T-helper 2 cell treated with Interferon-gamma antibody and Interleukin-4, amounts not matched to agents 5 μg/mL and 100 μg/mL, for 36 hours (primary cell): ENCODE data around the gene IVNS1ABP.

Experiments
- DNase-seq: peaks from one replicate; pipeline ENCODE4 v3.0.0; 2021; ENCODE audit warnings: low spot score
- H3K27ac Mint-ChIP-seq: one replicate; pipeline ENCODE4 v1.8.0; 2021; ENCODE audit warnings: mild to moderate bottlenecking, mixed read lengths
- H3K27me3 Mint-ChIP-seq: one replicate; pipeline ENCODE4 v1.8.0; 2021; ENCODE audit warnings: low read depth, mixed read lengths
- H3K36me3 Mint-ChIP-seq: one replicate; pipeline ENCODE4 v1.8.0; 2021; ENCODE audit warnings: low read depth, mixed read lengths
- H3K4me1 Mint-ChIP-seq: one replicate; pipeline ENCODE4 v1.8.0; 2021; ENCODE audit warnings: low read depth, mixed read lengths
- H3K4me3 Mint-ChIP-seq: one replicate; pipeline ENCODE4 v1.8.0; 2022; ENCODE audit warnings: mild to moderate bottlenecking, moderate library complexity, mixed read lengths
- H3K9me3 Mint-ChIP-seq: one replicate; pipeline ENCODE4 v1.8.0; 2021; ENCODE audit warnings: mixed read lengths

Gene IVNS1ABP

GRCh38 chr1:185318431-185319138 is 1.5 kb upstream of the IVNS1ABP start:
- DNase-seq, result no peak
- Mint-ChIP-seq H3K27me3 (no peaks in the 10 kb centered on the region), H3K4me1 (peaks cover 37% of the 10 kb centered on the region), H3K27ac (peak overlapping the region; percentile 97), H3K9me3 (peaks cover 7% of the 10 kb centered on the region), H3K36me3 (peaks cover 34% of the 10 kb centered on the region), H3K4me3 (peak overlapping the region; percentile 99)

- peak; percentile 61 for DNase-seq
- peak overlapping the region; percentile 99 for H3K4me3 Mint-ChIP-seq
- no peaks in the 10 kb centered on the region for H3K27me3 Mint-ChIP-seq
- peaks cover 40% of the 10 kb centered on the region for H3K36me3 Mint-ChIP-seq
- H3K9me3 Mint-ChIP-seq, result peaks cover 7% of the 10 kb centered on the region
- H3K27ac Mint-ChIP-seq, result peak overlapping the region; percentile 97
- H3K4me1 Mint-ChIP-seq, result peaks cover 44% of the 10 kb centered on the region
These were observed 855 bp upstream of the IVNS1ABP start for GRCh38 chr1:185317886-185318310.

GRCh38 chr1:185316163-185317033 is 645 bp downstream of the IVNS1ABP start:
- Mint-ChIP-seq H3K27me3 (no peaks in the 10 kb centered on the region), H3K9me3 (peaks cover 7% of the 10 kb centered on the region), H3K36me3 (peaks cover 48% of the 10 kb centered on the region), H3K4me1 (peaks cover 56% of the 10 kb centered on the region), H3K27ac (peak overlapping the region; percentile 97), H3K4me3 (peak overlapping the region; percentile 99)
- peak; percentile 83 for DNase-seq

GRCh38 chr1:185315445-185316071 is 1.5 kb downstream of the IVNS1ABP start:
- H3K9me3 Mint-ChIP-seq, result no peaks in the 10 kb centered on the region
- H3K27ac Mint-ChIP-seq, result peak overlapping the region; percentile 97
- no peak for DNase-seq
- peak overlapping the region; percentile 99 for H3K4me3 Mint-ChIP-seq
- peaks cover 45% of the 10 kb centered on the region for H3K36me3 Mint-ChIP-seq
- no peaks in the 10 kb centered on the region for H3K27me3 Mint-ChIP-seq
- H3K4me1 Mint-ChIP-seq, result peaks cover 59% of the 10 kb centered on the region

GRCh38 chr1:185314411-185314810 is 2.6 kb downstream of the IVNS1ABP start:
- Mint-ChIP-seq H3K4me1 (peaks cover 59% of the 10 kb centered on the region), H3K9me3 (no peaks in the 10 kb centered on the region), H3K27ac (peak overlapping the region; percentile 12), H3K4me3 (peak overlapping the region; percentile 99), H3K36me3 (peaks cover 44% of the 10 kb centered on the region), H3K27me3 (no peaks in the 10 kb centered on the region)
- DNase-seq, result no peak

GRCh38 chr1:185312361-185313138 is 4.5 kb downstream of the IVNS1ABP start:
- H3K27me3 Mint-ChIP-seq, result no peaks in the 10 kb centered on the region
- peak overlapping the region; percentile 67 for H3K27ac Mint-ChIP-seq
- DNase-seq, result no peak
- peaks cover 49% of the 10 kb centered on the region for H3K4me1 Mint-ChIP-seq
- H3K36me3 Mint-ChIP-seq, result peaks cover 52% of the 10 kb centered on the region
- peak overlapping the region; percentile 99 for H3K4me3 Mint-ChIP-seq
- H3K9me3 Mint-ChIP-seq, result no peaks in the 10 kb centered on the region

- Mint-ChIP-seq H3K4me3 (peak overlapping the region; percentile 99), H3K9me3 (no peaks in the 10 kb centered on the region), H3K36me3 (peaks cover 59% of the 10 kb centered on the region), H3K27ac (peak overlapping the region; percentile 67), H3K4me1 (peaks cover 48% of the 10 kb centered on the region), H3K27me3 (no peaks in the 10 kb centered on the region)
- DNase-seq, result no peak
These were observed 5.3 kb downstream of the IVNS1ABP start for GRCh38 chr1:185311589-185312225.

GRCh38 chr1:185309566-185309965 is 7.5 kb downstream of the IVNS1ABP start:
- no peak for DNase-seq
- Mint-ChIP-seq H3K4me3 (no peak overlapping the region), H3K36me3 (peaks cover 65% of the 10 kb centered on the region), H3K27ac (no peak overlapping the region), H3K9me3 (no peaks in the 10 kb centered on the region), H3K4me1 (peaks cover 42% of the 10 kb centered on the region), H3K27me3 (no peaks in the 10 kb centered on the region)

GRCh38 chr1:185308126-185308525 is 8.9 kb downstream of the IVNS1ABP start:
- Mint-ChIP-seq H3K9me3 (no peaks in the 10 kb centered on the region), H3K27ac (no peak overlapping the region), H3K4me3 (no peak overlapping the region), H3K36me3 (peaks cover 66% of the 10 kb centered on the region), H3K4me1 (peaks cover 30% of the 10 kb centered on the region), H3K27me3 (no peaks in the 10 kb centered on the region)
- no peak for DNase-seq

GRCh38 chr1:185305419-185305818 is 11.6 kb downstream of the IVNS1ABP start:
- no peaks in the 10 kb centered on the region for H3K9me3 Mint-ChIP-seq
- peaks cover 13% of the 10 kb centered on the region for H3K4me1 Mint-ChIP-seq
- H3K27ac Mint-ChIP-seq, result peak overlapping the region; percentile 15
- peaks cover 66% of the 10 kb centered on the region for H3K36me3 Mint-ChIP-seq
- no peak for DNase-seq
- no peaks in the 10 kb centered on the region for H3K27me3 Mint-ChIP-seq
- no peak overlapping the region for H3K4me3 Mint-ChIP-seq

- no peak overlapping the region for H3K4me3 Mint-ChIP-seq
- H3K36me3 Mint-ChIP-seq, result peaks cover 72% of the 10 kb centered on the region
- H3K27me3 Mint-ChIP-seq, result no peaks in the 10 kb centered on the region
- no peaks in the 10 kb centered on the region for H3K9me3 Mint-ChIP-seq
- H3K4me1 Mint-ChIP-seq, result peaks cover 2% of the 10 kb centered on the region
- DNase-seq, result no peak
- no peak overlapping the region for H3K27ac Mint-ChIP-seq
These were observed 16.9 kb downstream of the IVNS1ABP start for GRCh38 chr1:185300152-185300551.

GRCh38 chr1:185297982-185298381 is 19.1 kb downstream of the IVNS1ABP start:
- Mint-ChIP-seq H3K4me3 (no peak overlapping the region), H3K4me1 (peaks cover 2% of the 10 kb centered on the region), H3K36me3 (peaks cover 70% of the 10 kb centered on the region), H3K27ac (no peak overlapping the region), H3K9me3 (no peaks in the 10 kb centered on the region), H3K27me3 (no peaks in the 10 kb centered on the region)
- no peak for DNase-seq

- peaks cover 5% of the 10 kb centered on the region for H3K4me1 Mint-ChIP-seq
- peaks cover 64% of the 10 kb centered on the region for H3K36me3 Mint-ChIP-seq
- H3K27me3 Mint-ChIP-seq, result no peaks in the 10 kb centered on the region
- no peak overlapping the region for H3K4me3 Mint-ChIP-seq
- no peak overlapping the region for H3K27ac Mint-ChIP-seq
- DNase-seq, result no peak
- H3K9me3 Mint-ChIP-seq, result no peaks in the 10 kb centered on the region
These were observed 22.0 kb downstream of the IVNS1ABP start for GRCh38 chr1:185295091-185295490.
